RWPE2 (cell line): ENCODE measurements around the gene SRBD1.

Experiments
- ATAC-seq: fragments of 200-7000 bp; cut with Tn5 transposase; 3 replicates; pipeline ENCODE4 v1.9.1; 2021; ENCODE audit warnings: low read depth
- DNase-seq: peaks from one replicate; pipeline ENCODE4 v3.0.0-alpha.2; 2020; ENCODE audit warnings: low spot score
- H3K27ac ChIP-seq: fragments of 450-650 bp; 2 replicates; pipeline ENCODE4 v1.5.1; 2017; ENCODE audit warnings: mild to moderate bottlenecking; ENCODE audit not compliant: poor library complexity, severe bottlenecking
- H3K27me3 ChIP-seq: fragments of 250-450 bp; sonication (Bioruptor Pico); 2 replicates; pipeline ENCODE4 v1.5.1; 2021; ENCODE audit warnings: mild to moderate bottlenecking, moderate library complexity; ENCODE audit not compliant: insufficient read depth, poor library complexity, severe bottlenecking
- H3K36me3 ChIP-seq: fragments of 250-450 bp; sonication (Bioruptor Pico); 2 replicates; pipeline ENCODE4 v1.5.1; 2020; ENCODE audit warnings: low read depth, mild to moderate bottlenecking, moderate library complexity
- H3K4me1 ChIP-seq: fragments of 250-450 bp; sonication (Bioruptor Pico); 2 replicates; pipeline ENCODE4 v1.5.1; 2021; ENCODE audit warnings: mild to moderate bottlenecking, moderate library complexity; ENCODE audit not compliant: insufficient read depth, poor library complexity, severe bottlenecking
- H3K4me3 ChIP-seq: fragments of 250-450 bp; sonication (Bioruptor Pico); 2 replicates; pipeline ENCODE4 v1.5.1; 2021; ENCODE audit warnings: mild to moderate bottlenecking, moderate library complexity; ENCODE audit not compliant: severe bottlenecking
- H3K9me3 ChIP-seq: fragments of 250-450 bp; sonication (Bioruptor Pico); 2 replicates; pipeline ENCODE4 v1.5.1; 2021; ENCODE audit warnings: mild to moderate bottlenecking, moderate library complexity; ENCODE audit not compliant: severe bottlenecking
- TF ChIP-seq, protein P1 (sequence below): fragments of 450-650 bp; IDR thresholded peaks from one replicate; pipeline ENCODE4 v1.5.1; 2017; ENCODE audit warnings: mild to moderate bottlenecking, moderate library complexity; ENCODE audit not compliant: poor library complexity, severe bottlenecking

SRBD1 gene

DNA sequence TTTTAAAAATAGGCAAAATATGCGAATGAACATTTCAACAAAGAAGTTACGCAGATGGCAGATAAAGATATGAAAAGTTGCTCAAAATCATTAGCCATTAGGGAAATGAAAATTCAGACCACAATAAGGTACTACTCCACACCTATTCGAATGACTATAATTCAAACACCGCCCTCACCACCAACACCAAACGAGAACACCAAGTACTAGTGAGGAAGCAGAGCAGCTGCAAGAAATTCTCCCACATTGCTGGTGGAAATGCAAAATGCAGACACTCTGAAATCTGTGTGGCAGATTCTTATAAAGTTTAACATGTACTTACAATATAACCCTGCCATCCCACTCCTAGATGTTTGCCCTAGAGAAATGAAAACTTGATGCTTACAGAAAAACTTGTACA, 23.2 kb upstream of the SRBD1 start:
- Histone ChIP-seq H3K27ac (no peak overlapping the region), H3K36me3 (no peaks in the 10 kb centered on the region; the same call in 1 of the 2 replicates), H3K9me3 (no peaks in the 10 kb centered on the region), H3K4me1 (no peaks in the 10 kb centered on the region), H3K4me3 (no peak overlapping the region), H3K27me3 (no peaks in the 10 kb centered on the region)
- no peak for DNase-seq
- TF ChIP-seq, protein P1, sequence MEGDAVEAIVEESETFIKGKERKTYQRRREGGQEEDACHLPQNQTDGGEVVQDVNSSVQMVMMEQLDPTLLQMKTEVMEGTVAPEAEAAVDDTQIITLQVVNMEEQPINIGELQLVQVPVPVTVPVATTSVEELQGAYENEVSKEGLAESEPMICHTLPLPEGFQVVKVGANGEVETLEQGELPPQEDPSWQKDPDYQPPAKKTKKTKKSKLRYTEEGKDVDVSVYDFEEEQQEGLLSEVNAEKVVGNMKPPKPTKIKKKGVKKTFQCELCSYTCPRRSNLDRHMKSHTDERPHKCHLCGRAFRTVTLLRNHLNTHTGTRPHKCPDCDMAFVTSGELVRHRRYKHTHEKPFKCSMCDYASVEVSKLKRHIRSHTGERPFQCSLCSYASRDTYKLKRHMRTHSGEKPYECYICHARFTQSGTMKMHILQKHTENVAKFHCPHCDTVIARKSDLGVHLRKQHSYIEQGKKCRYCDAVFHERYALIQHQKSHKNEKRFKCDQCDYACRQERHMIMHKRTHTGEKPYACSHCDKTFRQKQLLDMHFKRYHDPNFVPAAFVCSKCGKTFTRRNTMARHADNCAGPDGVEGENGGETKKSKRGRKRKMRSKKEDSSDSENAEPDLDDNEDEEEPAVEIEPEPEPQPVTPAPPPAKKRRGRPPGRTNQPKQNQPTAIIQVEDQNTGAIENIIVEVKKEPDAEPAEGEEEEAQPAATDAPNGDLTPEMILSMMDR = no peak
- ATAC-seq = no peak

DNA sequence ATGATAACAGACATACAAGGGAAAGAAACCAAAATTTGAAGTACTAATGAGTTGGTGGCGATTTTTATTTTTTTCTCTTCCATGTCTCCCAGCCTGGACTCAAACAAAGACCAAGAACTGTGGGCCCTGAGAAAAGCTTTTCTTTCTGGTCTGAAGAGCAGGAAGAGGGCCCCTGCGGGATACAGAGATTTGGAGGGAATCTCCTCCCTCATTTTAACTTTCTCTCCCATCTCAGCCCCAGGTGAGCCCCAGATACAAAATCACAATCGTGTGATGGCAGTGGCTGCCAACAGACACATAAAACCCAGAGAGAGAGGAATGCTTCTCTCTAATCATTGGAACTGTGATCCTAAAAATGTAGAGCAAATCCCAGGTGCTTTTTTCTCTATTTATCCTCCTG, 20.9 kb upstream of the SRBD1 start:
- no peaks in the 10 kb centered on the region; the same call in 1 of the 2 replicates for H3K36me3 ChIP-seq
- H3K27me3 ChIP-seq = no peaks in the 10 kb centered on the region
- no peak overlapping the region for H3K4me3 ChIP-seq
- no peak overlapping the region for H3K27ac ChIP-seq
- H3K4me1 ChIP-seq = no peaks in the 10 kb centered on the region
- TF ChIP-seq, protein P1 = no peak
- no peaks in the 10 kb centered on the region for H3K9me3 ChIP-seq
- DNase-seq (no peak), ATAC-seq (no peak)

DNA sequence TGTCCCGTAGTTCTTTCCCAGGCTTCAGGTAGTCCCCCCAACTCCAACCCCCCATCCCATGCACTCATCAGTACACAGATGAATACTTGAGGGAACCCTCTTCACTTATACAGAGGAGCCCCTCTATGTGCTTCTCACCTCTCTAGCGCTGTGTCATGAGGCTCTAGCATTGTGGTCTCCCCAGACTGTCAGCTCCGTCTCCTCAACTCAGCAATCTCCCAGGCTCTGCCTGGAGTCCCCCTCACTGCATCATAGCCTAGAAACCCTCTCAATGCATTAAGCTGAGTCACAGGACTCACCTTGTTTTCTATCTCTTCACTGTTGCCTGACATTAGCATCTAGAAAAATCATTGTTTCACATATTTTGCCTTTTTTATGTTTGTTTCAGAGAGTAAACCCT, 20.3 kb upstream of the SRBD1 start:
- no peaks in the 10 kb centered on the region for H3K27me3 ChIP-seq
- TF ChIP-seq, protein P1 = no peak
- no peaks in the 10 kb centered on the region; the same call in 1 of the 2 replicates for H3K36me3 ChIP-seq
- DNase-seq = no peak
- no peaks in the 10 kb centered on the region for H3K4me1 ChIP-seq
- no peak overlapping the region for H3K27ac ChIP-seq
- no peak overlapping the region for H3K4me3 ChIP-seq
- no peak for ATAC-seq
- no peaks in the 10 kb centered on the region for H3K9me3 ChIP-seq

DNA sequence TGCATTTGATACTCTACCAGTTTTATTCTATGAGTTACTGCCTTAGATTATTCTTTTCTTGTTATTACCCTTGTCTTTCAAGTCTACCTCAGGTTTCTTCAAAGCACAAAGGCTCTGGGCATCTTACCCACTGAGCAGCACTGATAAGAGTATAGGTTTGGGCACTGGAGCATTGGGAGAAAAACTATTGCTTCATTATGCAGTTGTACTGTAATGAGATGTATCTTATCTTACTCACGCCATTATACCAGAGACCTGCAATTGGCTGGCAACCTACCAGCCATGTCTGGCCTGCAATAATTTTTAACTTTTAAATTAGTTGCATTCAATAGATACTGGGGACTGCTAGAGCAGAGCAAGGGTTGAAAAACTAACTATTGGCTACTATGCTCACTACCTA, 18.9 kb upstream of the SRBD1 start:
- ATAC-seq (no peak), DNase-seq (no peak)

DNA sequence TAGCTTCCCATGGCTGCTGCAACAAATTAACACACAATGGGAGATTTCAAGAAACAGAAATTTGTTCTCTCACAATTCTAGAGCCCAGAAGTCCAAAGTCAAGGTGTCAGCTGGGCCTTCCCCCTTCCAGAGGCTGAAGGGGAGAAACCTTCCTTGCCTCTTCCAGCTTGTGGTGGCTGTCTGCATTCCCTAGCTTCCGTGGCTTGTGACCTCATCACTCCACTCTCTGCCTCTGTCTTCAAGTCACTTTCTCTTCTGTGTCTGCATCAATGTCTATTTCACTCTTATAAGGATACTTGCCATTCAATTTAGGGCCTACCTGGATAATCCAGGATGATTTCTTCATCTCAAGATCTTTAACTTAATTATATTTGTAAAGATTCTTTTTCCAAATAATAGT, 16.8 kb upstream of the SRBD1 start:
- Histone ChIP-seq H3K4me1 (no peaks in the 10 kb centered on the region), H3K27ac (no peak overlapping the region), H3K27me3 (no peaks in the 10 kb centered on the region), H3K9me3 (no peaks in the 10 kb centered on the region), H3K36me3 (no peaks in the 10 kb centered on the region), H3K4me3 (no peak overlapping the region)
- TF ChIP-seq, protein P1 = no peak
- ATAC-seq (no peak), DNase-seq (no peak)

More for the DNA sequence above, 18.9 kb upstream of the SRBD1 start:
- Histone ChIP-seq H3K4me1 (no peaks in the 10 kb centered on the region), H3K36me3 (no peaks in the 10 kb centered on the region; the same call in 1 of the 2 replicates), H3K27me3 (no peaks in the 10 kb centered on the region), H3K4me3 (no peak overlapping the region), H3K27ac (no peak overlapping the region), H3K9me3 (no peaks in the 10 kb centered on the region)
- TF ChIP-seq, protein P1 = no peak
